GM08714 (cell line): ENCODE measurements around the gene DNAJC18.
"Not testable (repeated sequence)": the region's sequence is repeated elsewhere in the genome, so short reads cannot be mapped to it uniquely, and the experiment has no call there.

Experiments
- H3K4me3 ChIP-seq: fragments of 200-500 bp; sonication (Bioruptor generic); 2 replicates; pipeline ENCODE4 v1.5.1; 2014; ENCODE audit warnings: mild to moderate bottlenecking, low read length, inconsistent platforms
- ZNF274 ChIP-seq: IDR thresholded peaks from 2 replicates; pipeline ENCODE4 v1.6.1; 2012; ENCODE audit warnings: mild to moderate bottlenecking, low read depth, low read length

DNAJC18 gene

GRCh38 chr5:139439013-139439903 lies at the start of gene DNAJC18:
DNAJC18 (minus strand) TSS chr5:139439525; CDS start chr5:139439445, 80 bp downstream.
- no peak for TF ChIP-seq ZNF274

GRCh38 chr5:139488260-139488659 lies 48.9 kb upstream of the DNAJC18 start:
- TF ChIP-seq ZNF274: no peak
- H3K4me3 ChIP-seq: no peak overlapping the region

More at GRCh38 chr5:139439013-139439903, at the start of gene DNAJC18:
- H3K4me3 ChIP-seq: peak within 1 kb of the TSS; percentile 91

- H3K4me3 ChIP-seq: no peak overlapping the region
- TF ChIP-seq ZNF274: no peak
These were observed 46.9 kb upstream of the DNAJC18 start for GRCh38 chr5:139486201-139486600.

DNA sequence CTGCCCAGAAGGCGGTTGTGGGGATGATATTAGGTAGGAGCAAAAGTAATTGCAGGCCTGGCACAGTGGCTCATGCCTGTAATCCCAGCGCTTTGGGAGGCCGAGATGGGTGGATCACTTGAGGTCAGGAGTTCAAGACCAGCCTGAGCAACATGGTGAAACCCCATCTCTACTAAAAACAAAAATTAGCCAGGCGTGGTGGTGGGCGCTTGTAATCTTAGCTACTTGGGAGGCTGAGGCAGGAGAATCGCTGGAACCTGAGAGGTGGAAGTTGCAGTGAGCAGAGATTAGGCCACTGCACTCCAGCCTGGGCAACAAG lies 43.5 kb upstream of the DNAJC18 start:
- H3K4me3 ChIP-seq: peak overlapping the region; percentile 50; the same call in 1 of the 2 replicates

DNA sequence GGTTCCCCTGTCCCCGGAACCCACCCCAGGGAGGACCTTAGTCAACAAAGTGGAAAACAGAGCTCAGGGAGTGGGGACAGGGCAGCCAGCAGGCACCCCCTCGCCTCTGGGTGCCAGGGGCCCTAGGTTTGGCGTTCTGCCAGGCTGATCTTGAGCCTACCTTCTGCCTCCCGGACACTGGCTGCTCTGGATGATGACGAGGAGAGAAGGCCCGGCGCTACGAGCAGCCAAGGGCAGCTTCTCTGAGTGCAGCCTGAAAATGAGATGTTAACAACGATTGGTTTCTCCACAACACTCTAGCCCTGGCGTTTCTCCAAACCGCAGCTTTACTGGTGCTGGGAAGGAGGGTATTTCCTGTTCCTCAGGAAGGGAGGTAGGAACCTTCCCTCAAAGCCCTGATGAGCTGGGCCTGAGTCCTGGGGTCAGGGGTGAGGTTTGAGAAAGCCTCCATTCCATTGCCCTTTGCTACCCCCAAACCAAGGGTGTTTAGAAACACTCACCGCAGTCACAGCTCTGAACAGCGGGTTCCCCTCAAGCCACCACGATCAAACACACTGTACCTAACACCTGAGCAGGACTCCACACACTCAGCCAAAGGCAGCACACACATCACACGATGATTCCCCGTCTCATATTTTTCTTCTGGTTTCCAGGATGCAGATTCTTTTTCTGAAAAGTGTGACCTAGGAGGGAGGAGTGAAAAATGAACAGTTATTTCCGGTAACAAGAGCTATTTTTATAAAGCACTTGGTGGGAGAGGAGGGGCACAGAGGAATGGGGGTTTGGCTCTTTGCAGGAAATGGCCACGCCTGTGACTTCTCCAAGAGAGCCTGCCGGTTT lies 42.9 kb upstream of the DNAJC18 start, which contains the start of gene STING1:
Gene STING1, minus strand, starts transcription at position 709 of the 840 bp plus-strand sequence. CDS start 1,054 bp downstream, outside the sequence.
- no peak for TF ChIP-seq ZNF274
- peak within 1 kb of the TSS; percentile 50; the same call in 1 of the 2 replicates for H3K4me3 ChIP-seq

- no peak for TF ChIP-seq ZNF274
- H3K4me3 ChIP-seq: peak overlapping the region; percentile 50; the same call in 1 of the 2 replicates
These were observed 42.3 kb upstream of the DNAJC18 start for GRCh38 chr5:139481580-139482049.

GRCh38 chr5:139481122-139481533 lies 41.8 kb upstream of the DNAJC18 start:
- no peak for TF ChIP-seq ZNF274
- peak overlapping the region; percentile 50; the same call in 1 of the 2 replicates for H3K4me3 ChIP-seq

DNA sequence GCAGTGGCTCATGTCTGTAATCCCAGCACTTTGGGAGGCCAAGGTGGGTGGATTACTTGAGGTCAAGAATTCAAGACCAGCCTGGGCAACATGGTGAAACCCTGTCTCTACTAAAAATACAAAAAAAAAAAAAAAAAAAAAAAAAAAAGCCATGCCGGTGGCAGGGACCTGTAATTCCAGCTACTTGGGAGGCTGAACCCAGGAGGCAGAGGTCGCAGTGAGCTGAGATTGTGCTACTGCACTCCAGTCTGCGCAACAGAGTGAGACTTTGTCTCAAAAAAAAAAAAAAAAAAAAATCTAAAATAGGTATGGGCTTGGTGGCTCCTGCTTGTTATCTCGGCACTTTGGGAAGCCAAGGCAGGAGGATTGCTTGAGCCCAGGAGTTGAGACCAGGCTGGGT lies 40.4 kb upstream of the DNAJC18 start:
- H3K4me3 ChIP-seq: not testable (repeated sequence)

- not testable (repeated sequence) for H3K4me3 ChIP-seq
These were observed 39.5 kb upstream of the DNAJC18 start for GRCh38 chr5:139478657-139479423.

GRCh38 chr5:139475865-139476617 lies 36.7 kb upstream of the DNAJC18 start:
- TF ChIP-seq ZNF274: no peak
- no peak overlapping the region for H3K4me3 ChIP-seq

- TF ChIP-seq ZNF274: no peak
- no peak overlapping the region for H3K4me3 ChIP-seq
These were observed 35.8 kb upstream of the DNAJC18 start for GRCh38 chr5:139474890-139475791.

DNA sequence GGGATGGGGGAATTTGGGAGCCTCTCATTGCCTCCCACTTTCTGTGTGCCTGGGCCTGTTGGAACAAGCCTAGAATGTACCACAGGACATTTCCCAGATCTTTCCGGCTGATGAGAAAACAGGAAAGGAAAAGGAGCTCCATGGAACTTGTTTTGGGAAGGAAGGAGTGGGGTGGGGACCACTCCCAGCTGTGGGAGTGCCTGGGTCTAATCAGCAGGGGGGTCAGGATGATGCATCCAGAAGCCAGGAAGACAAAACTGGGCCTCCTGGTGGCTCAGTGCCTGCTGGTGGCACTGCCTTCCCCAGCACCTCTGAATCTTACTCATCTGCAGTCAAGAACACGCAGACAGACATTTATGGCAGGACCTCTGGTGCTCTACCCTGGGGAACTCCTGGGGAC lies 34.2 kb upstream of the DNAJC18 start:
- no peak for TF ChIP-seq ZNF274
- H3K4me3 ChIP-seq: no peak overlapping the region
